Measurements from ENCODE around the gene ERI2. TPM values are rescaled to one million over a fixed set of nuclear protein-coding genes. Genes with fewer than 3 reads are reported as not detected.

ERI2 gene
- total and polyA plus RNA-seq, 2 of the 13 experiments (the other 11 are each of a cell fraction or from before 2014, with no cell fraction given): 17.4 to 41.3 TPM

DNA sequence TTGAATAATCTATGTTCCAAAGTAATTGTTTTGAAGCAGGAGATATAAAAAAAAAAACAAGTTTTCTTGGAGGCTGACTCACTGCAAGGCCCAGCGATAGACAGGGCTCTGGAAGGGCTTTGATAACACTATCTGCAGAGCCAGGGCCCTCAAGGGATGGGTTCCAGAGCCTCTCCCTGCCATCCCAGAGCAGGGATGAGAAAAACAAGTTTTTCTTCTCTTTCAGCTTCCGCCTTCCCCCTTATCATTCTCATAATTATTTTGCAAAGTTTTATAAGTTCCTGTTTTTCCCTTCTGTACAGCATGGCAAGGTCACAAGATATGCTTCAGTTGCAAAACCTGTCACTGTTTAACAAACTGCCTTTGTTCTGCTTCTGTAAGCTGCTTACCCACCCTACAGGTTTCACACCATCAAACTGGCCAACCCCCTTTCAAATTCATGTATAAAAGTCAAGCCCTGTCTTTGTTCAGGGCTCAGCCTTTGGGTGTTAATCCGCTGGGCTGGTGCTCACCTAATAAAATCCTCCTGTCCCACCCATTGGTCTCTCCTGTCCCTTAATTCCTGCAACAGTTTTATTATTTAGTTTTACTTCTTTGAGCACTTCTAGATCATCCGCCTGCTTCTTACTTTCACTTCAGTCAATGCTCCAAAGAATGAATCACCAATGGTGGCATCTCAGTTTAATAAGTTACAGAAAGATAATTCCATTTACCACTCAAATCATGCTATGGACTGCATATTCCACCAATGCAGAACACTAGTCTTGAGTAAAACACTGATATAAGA is 59.0 kb downstream of the ERI2 start:
- Histone ChIP-seq H3K9me3 (ENCODE audit: low read length) (peaks cover 16% of the 10 kb centered on the region), H3K9ac (ENCODE audit: insufficient read depth, low read depth, low read length) (no peak overlapping the region), H3K79me2 (ENCODE audit: insufficient read depth, low read length) (no peaks in the 10 kb centered on the region), H3K27me3 (ENCODE audit: control insufficient read depth in 1 of 2, insufficient read depth in 2 of 2, low read length in 2 of 2) (no peaks in the 10 kb centered on the region), H3K27ac (ENCODE audit: extremely low read length, insufficient read depth, low read length) (no peak overlapping the region), H4K20me1 (ENCODE audit: insufficient read depth, low read length) (no peaks in the 10 kb centered on the region), H3K4me1 (ENCODE audit: insufficient read depth, low read length) (peaks cover 18% of the 10 kb centered on the region), H3K4me3 (replicated peaks in 1 of 3; ENCODE audit: insufficient read depth in 1 of 3, low read depth in 2 of 3, low read length in 3 of 3) (no peak overlapping the region), H2AFZ (ENCODE audit: low read length) (no peak overlapping the region), H3K4me2 (ENCODE audit: low read depth, low read length) (no peak overlapping the region), H3K36me3 (replicated peaks in 1 of 2; ENCODE audit: control insufficient read depth in 1 of 2, insufficient read depth in 2 of 2, low read length in 2 of 2) (no peaks in the 10 kb centered on the region)
- ChIA-PET CTCF (ENCODE audit: low intra/inter-chr PET ratio, low total read pairs) (no interaction called here), POLR2A (no interaction called here)
- intact Hi-C loops (cut with micrococcal nuclease; ENCODE audit: unreplicated experiment) (no loop called here), in situ Hi-C loops (cut with HindIII; ENCODE audit: extremely low pct_ligation_motif_present, low pct_unique_long_range_greater_than_20kb) (no loop called here)
- WGBS (ENCODE audit: low lambda C conversion rate): 74% methylated on average over 4 of the region's 4 CpGs
- peak; percentile 52 for DNase-seq (ENCODE audit: low spot score)
- no TSS peak for BruUV-seq (replicated peaks)
- FAIRE-seq: no peak
- ATAC-seq: no peak
- TF ChIP-seq, protein P1, sequence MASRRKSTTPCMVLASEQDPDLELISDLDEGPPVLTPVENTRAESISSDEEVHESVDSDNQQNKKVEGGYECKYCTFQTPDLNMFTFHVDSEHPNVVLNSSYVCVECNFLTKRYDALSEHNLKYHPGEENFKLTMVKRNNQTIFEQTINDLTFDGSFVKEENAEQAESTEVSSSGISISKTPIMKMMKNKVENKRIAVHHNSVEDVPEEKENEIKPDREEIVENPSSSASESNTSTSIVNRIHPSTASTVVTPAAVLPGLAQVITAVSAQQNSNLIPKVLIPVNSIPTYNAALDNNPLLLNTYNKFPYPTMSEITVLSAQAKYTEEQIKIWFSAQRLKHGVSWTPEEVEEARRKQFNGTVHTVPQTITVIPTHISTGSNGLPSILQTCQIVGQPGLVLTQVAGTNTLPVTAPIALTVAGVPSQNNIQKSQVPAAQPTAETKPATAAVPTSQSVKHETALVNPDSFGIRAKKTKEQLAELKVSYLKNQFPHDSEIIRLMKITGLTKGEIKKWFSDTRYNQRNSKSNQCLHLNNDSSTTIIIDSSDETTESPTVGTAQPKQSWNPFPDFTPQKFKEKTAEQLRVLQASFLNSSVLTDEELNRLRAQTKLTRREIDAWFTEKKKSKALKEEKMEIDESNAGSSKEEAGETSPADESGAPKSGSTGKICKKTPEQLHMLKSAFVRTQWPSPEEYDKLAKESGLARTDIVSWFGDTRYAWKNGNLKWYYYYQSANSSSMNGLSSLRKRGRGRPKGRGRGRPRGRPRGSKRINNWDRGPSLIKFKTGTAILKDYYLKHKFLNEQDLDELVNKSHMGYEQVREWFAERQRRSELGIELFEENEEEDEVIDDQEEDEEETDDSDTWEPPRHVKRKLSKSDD (CRISPR knock-in tag; IDR thresholded peaks at IDR 0.05; ENCODE audit: low read depth): no peak
- no peak for TF ChIP-seq ZBTB1 (CRISPR knock-in tag; IDR thresholded peaks at IDR 0.05; ENCODE audit: borderline replicate concordance)
- TF ChIP-seq, protein P2, sequence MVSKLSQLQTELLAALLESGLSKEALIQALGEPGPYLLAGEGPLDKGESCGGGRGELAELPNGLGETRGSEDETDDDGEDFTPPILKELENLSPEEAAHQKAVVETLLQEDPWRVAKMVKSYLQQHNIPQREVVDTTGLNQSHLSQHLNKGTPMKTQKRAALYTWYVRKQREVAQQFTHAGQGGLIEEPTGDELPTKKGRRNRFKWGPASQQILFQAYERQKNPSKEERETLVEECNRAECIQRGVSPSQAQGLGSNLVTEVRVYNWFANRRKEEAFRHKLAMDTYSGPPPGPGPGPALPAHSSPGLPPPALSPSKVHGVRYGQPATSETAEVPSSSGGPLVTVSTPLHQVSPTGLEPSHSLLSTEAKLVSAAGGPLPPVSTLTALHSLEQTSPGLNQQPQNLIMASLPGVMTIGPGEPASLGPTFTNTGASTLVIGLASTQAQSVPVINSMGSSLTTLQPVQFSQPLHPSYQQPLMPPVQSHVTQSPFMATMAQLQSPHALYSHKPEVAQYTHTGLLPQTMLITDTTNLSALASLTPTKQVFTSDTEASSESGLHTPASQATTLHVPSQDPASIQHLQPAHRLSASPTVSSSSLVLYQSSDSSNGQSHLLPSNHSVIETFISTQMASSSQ (IDR thresholded peaks at IDR 0.05; ENCODE audit: low read depth): 0 out of 2 replicates have a peak, but pooled peaks have one; percentile 35
- TF ChIP-seq, protein P2 (CRISPR knock-in tag; IDR thresholded peaks at IDR 0.05; ENCODE audit: borderline replicate concordance): no peak
- no peak for TF ChIP-seq TAF1 (CRISPR knock-in tag; IDR thresholded peaks at IDR 0.05)
- TF ChIP-seq SOX13 (IDR thresholded peaks at IDR 0.05): no peak
- TF ChIP-seq SOX13 (CRISPR knock-in tag; conservative IDR thresholded peaks at IDR 0.05 in 1 of 2, IDR thresholded peaks at IDR 0.05 in 1 of 2): peak in 1 of 2 experiments; percentile 67; a peak in 2 of 4 replicates
- TF ChIP-seq, protein P3, sequence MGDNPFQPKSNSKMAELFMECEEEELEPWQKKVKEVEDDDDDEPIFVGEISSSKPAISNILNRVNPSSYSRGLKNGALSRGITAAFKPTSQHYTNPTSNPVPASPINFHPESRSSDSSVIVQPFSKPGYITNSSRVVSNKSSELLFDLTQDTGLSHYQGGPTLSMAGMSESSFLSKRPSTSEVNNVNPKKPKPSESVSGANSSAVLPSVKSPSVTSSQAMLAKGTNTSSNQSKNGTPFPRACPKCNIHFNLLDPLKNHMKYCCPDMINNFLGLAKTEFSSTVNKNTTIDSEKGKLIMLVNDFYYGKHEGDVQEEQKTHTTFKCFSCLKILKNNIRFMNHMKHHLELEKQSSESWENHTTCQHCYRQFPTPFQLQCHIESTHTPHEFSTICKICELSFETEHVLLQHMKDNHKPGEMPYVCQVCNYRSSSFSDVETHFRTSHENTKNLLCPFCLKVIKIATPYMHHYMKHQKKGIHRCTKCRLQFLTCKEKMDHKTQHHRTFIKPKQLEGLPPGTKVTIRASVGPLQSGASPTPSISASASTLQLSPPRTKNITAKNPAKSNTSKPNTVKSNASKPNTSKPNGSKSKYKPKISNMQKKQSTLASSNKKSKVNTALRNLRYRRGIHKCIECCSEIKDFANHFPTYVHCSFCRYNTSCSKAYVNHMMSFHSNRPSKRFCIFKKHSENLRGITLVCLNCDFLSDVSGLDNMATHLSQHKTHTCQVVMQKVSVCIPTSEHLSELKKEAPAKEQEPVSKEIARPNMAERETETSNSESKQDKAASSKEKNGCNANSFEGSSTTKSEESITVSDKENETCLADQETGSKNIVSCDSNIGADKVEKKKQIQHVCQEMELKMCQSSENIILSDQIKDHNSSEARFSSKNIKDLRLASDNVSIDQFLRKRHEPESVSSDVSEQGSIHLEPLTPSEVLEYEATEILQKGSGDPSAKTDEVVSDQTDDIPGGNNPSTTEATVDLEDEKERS (CRISPR knock-in tag; IDR thresholded peaks at IDR 0.05): peak; percentile 67; the same call in 1 of the 2 replicates
- TF ChIP-seq, protein P4, sequence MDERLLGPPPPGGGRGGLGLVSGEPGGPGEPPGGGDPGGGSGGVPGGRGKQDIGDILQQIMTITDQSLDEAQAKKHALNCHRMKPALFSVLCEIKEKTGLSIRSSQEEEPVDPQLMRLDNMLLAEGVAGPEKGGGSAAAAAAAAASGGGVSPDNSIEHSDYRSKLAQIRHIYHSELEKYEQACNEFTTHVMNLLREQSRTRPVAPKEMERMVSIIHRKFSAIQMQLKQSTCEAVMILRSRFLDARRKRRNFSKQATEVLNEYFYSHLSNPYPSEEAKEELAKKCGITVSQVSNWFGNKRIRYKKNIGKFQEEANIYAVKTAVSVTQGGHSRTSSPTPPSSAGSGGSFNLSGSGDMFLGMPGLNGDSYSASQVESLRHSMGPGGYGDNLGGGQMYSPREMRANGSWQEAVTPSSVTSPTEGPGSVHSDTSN (CRISPR knock-in tag; IDR thresholded peaks at IDR 0.05): no peak
- TF ChIP-seq EP300 (IDR thresholded peaks at IDR 0.05; ENCODE audit: low read depth in 2 of 2, low read length in 2 of 2): 0 out of 4 replicates have a peak, but pooled peaks of 1 of the 2 experiments have one; percentile 11
- TF ChIP-seq EP300 (CRISPR knock-in tag; IDR thresholded peaks at IDR 0.05; ENCODE audit: borderline replicate concordance): no peak

Measured in HepG2 (cell line).